Measurements from ENCODE around the gene BLM.
A peak's percentile ranks its signal among the peaks of the same experiment; 100 is the strongest.

The BLM gene

GRCh38 chr15:90711418-90711824 is 5.7 kb upstream of the BLM start:
- no peak for DNase-seq (ENCODE audit: low read depth)
- no peak for TF ChIP-seq POLR2A (IDR thresholded peaks at IDR 0.05; ENCODE audit: extremely low read depth, insufficient read length)
- TF ChIP-seq CTCF (IDR thresholded peaks at IDR 0.05; ENCODE audit: low read depth, low read length), result no peak
- no peak for TF ChIP-seq MYC (IDR thresholded peaks at IDR 0.05; ENCODE audit: low read depth, low read length)
- TF ChIP-seq, protein P1, sequence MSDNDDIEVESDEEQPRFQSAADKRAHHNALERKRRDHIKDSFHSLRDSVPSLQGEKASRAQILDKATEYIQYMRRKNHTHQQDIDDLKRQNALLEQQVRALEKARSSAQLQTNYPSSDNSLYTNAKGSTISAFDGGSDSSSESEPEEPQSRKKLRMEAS (IDR thresholded peaks at IDR 0.05; ENCODE audit: low read depth, low read length), result no peak
- no peak overlapping the region for H3K4me3 ChIP-seq (ENCODE audit: low read depth, low read length)

- TF ChIP-seq MYC (IDR thresholded peaks at IDR 0.05; ENCODE audit: low read depth, low read length) (no peak), POLR2A (IDR thresholded peaks at IDR 0.05; ENCODE audit: extremely low read depth, insufficient read length) (no peak), CTCF (IDR thresholded peaks at IDR 0.05; ENCODE audit: low read depth, low read length) (no peak)
- TF ChIP-seq, protein P1 (IDR thresholded peaks at IDR 0.05; ENCODE audit: low read depth, low read length), result no peak
- H3K4me3 ChIP-seq (ENCODE audit: low read depth, low read length), result no peak overlapping the region
- no peak for DNase-seq (ENCODE audit: low read depth)
Measured at GRCh38 chr15:90711842-90712241, 5.3 kb upstream of the BLM start.

- no peak overlapping the region for H3K4me3 ChIP-seq (ENCODE audit: low read depth, low read length)
Measured at GRCh38 chr15:90713081-90713480, 4.1 kb upstream of the BLM start.

DNA sequence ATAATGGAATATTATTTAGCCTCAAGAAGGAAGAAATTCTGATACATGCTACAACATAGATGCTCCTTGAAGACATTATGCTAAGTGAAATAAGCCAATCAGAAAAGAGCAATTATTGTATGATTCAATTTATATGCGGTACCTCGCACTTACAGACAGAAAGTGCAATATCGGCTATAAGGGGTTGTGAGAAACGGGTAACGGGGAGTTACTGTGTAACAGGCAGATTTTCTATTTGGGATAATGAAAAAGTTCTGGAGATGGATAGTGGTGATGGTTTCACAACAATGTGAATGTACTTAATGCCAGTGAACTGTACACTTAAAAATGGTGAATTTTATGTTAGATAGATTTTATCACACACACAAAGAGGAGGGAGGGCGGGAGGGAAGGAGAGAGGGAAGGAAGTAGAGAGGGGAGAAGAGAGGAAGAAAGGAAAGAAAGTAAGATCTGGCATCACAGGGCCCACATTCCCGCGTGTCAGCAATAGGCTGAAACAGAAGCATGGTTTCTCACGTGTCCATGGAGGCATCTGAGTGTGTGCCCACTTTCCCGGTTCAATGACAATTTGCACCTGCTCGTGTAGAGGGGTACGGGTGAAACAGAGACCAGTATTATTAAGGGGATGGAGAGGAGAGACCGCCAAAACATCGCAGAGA is 700 bp upstream of the BLM start:
- TF ChIP-seq, protein P1 (IDR thresholded peaks at IDR 0.05; ENCODE audit: low read depth, low read length), result peak; percentile 36; the same call in 1 of the 2 replicates
- no peak for TF ChIP-seq POLR2A (IDR thresholded peaks at IDR 0.05; ENCODE audit: extremely low read depth, insufficient read length)
- no peak for TF ChIP-seq CTCF (IDR thresholded peaks at IDR 0.05; ENCODE audit: low read depth, low read length)
- peak overlapping the region; percentile 99 for H3K4me3 ChIP-seq (ENCODE audit: low read depth, low read length)
- DNase-seq (ENCODE audit: low read depth), result peak; percentile 40

More at GRCh38 chr15:90713081-90713480, 4.1 kb upstream of the BLM start:
- TF ChIP-seq POLR2A (IDR thresholded peaks at IDR 0.05; ENCODE audit: extremely low read depth, insufficient read length), result no peak
- TF ChIP-seq CTCF (IDR thresholded peaks at IDR 0.05; ENCODE audit: low read depth, low read length), result no peak
- TF ChIP-seq, protein P1 (IDR thresholded peaks at IDR 0.05; ENCODE audit: low read depth, low read length), result no peak
- no peak for TF ChIP-seq MYC (IDR thresholded peaks at IDR 0.05; ENCODE audit: low read depth, low read length)
- no peak for DNase-seq (ENCODE audit: low read depth)

DNA sequence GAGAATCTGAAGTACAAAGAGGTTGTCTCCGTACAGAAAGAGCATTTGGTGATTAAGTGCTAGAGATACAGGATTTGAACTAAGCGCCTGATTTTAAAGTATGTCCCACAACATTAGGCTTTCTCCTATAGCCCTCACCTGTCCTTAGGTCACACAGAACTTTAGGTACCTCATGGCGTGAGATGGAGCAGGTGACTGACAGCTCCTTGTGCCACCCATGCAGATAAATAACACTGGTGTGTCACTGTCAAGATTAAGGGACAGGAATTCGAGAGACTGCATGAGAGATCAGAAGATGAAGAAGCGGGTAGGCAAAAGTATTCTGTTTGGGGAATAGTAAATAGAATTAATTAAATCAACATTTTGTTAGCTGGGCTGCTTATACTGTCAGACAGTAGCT is 1.1 kb downstream of the BLM start:
- TF ChIP-seq POLR2A (IDR thresholded peaks at IDR 0.05; ENCODE audit: extremely low read depth, insufficient read length) (no peak), CTCF (IDR thresholded peaks at IDR 0.05; ENCODE audit: low read depth, low read length) (no peak), MYC (IDR thresholded peaks at IDR 0.05; ENCODE audit: low read depth, low read length) (no peak)
- TF ChIP-seq, protein P1 (IDR thresholded peaks at IDR 0.05; ENCODE audit: low read depth, low read length), result no peak
- H3K4me3 ChIP-seq (ENCODE audit: low read depth, low read length), result peak overlapping the region; percentile 99

More for the DNA sequence above, 1.1 kb downstream of the BLM start:
- DNase-seq (ENCODE audit: low read depth), result peak; percentile 17

Data from NB4 (cell line).